ENCODE results near the gene ULBP2.

GRCh38 chr6:149938571-149939355 is 3.1 kb upstream of the ULBP2 start:
- TF ChIP-seq, protein P1, sequence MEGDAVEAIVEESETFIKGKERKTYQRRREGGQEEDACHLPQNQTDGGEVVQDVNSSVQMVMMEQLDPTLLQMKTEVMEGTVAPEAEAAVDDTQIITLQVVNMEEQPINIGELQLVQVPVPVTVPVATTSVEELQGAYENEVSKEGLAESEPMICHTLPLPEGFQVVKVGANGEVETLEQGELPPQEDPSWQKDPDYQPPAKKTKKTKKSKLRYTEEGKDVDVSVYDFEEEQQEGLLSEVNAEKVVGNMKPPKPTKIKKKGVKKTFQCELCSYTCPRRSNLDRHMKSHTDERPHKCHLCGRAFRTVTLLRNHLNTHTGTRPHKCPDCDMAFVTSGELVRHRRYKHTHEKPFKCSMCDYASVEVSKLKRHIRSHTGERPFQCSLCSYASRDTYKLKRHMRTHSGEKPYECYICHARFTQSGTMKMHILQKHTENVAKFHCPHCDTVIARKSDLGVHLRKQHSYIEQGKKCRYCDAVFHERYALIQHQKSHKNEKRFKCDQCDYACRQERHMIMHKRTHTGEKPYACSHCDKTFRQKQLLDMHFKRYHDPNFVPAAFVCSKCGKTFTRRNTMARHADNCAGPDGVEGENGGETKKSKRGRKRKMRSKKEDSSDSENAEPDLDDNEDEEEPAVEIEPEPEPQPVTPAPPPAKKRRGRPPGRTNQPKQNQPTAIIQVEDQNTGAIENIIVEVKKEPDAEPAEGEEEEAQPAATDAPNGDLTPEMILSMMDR (conservative IDR thresholded peaks at IDR 0.05) = no peak
- no peak for TF ChIP-seq EZH2 (IDR thresholded peaks at IDR 0.05; ENCODE audit: low read depth)

Measured in PC-9 (cell line).